Measurements from ENCODE around the gene OR52W1.
A peak's percentile ranks its signal among the peaks of the same experiment; 100 is the strongest.

Gene OR52W1

GRCh38 chr11:6203327-6203726 lies 4.3 kb downstream of the OR52W1 start:
- TF ChIP-seq JUND (IDR thresholded peaks at IDR 0.05; ENCODE audit: low read depth) = no peak
- DNase-seq (ENCODE audit: low read depth in 1 of 2, low spot score in 1 of 2) = no peak
- in situ Hi-C loops (cut with HindIII; ENCODE audit: low pct_unique_long_range_greater_than_20kb, low sequenced_read_pairs) = no loop called here

GRCh38 chr11:6204706-6205105 lies 5.7 kb downstream of the OR52W1 start:
- in situ Hi-C loops (cut with HindIII; ENCODE audit: low pct_unique_long_range_greater_than_20kb, low sequenced_read_pairs) = no loop called here
- TF ChIP-seq JUND (IDR thresholded peaks at IDR 0.05; ENCODE audit: low read depth) = no peak
- no peak for DNase-seq (ENCODE audit: low read depth in 1 of 2, low spot score in 1 of 2)

DNA sequence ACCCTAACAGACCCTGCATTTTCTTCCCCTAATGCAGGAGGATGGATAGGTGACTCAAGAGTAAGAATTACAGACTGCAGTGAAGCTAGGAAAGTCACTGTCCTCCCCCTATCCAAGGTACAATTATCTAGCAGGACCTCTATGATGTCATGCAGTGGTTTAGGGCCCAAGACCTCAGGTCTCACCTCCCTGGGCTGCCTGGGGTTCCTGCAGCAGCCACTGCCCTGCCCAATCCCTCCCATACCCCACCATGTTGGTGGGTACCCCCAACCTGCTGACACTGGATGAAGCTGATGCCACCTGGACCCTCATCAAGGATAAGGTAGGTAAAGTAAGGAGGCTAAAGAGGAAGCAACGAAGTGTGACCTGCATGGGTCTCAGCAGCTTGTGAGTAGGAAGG lies 6.3 kb downstream of the OR52W1 start, which contains the start of gene C11orf42:
Gene C11orf42 (plus strand): TSS at position 192 of the 400 bp plus-strand sequence. CDS start 59 bp downstream, at position 251.
- no peak for TF ChIP-seq JUND (IDR thresholded peaks at IDR 0.05; ENCODE audit: low read depth)
- no peak for DNase-seq (ENCODE audit: low read depth in 1 of 2, low spot score in 1 of 2)
- in situ Hi-C loops (cut with HindIII; ENCODE audit: low pct_unique_long_range_greater_than_20kb, low sequenced_read_pairs) = no loop called here

DNA sequence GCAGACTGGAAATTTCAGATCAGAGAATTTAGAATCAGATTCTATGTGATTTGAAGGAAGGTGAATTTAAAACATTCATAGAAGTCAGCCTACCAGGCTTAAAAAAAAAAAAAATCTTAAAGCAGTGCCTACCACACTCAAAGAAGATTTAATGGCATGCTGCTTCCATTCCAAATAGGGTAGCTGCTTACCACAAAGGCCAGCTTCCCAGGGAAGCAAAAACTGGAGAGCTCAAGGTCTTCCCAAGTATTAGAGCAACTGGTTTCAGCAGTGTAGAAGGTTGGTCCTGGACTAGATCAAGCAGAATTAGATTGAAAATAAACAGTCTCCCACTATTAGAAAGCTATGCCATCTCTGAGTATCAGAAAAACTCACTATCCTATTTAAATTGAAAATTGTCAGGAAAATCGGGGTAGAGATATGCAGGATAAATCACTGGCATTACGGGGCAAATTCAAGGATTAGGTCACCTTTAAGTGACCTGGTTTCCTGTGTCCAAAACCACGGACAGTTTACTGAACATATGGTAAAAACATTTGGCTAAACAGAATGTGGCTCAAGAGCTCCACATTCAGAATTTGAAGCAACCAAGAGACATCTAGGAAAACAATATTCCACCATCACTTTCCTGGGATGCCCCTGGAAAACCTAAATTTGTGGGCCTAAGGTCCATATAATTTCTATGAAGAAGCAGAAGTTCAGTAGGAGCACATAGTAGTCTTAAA lies 7.6 kb downstream of the OR52W1 start:
- DNase-seq (ENCODE audit: low read depth in 1 of 2, low spot score in 1 of 2) = no peak
- in situ Hi-C loops (cut with HindIII; ENCODE audit: low pct_unique_long_range_greater_than_20kb, low sequenced_read_pairs) = no loop called here
- no peak for TF ChIP-seq JUND (IDR thresholded peaks at IDR 0.05; ENCODE audit: low read depth)

GRCh38 chr11:6209801-6210200 lies 10.8 kb downstream of the OR52W1 start:
- no peak for DNase-seq (ENCODE audit: low read depth in 1 of 2, low spot score in 1 of 2)
- in situ Hi-C loops (cut with HindIII; ENCODE audit: low pct_unique_long_range_greater_than_20kb, low sequenced_read_pairs) = no loop called here
- no peak for TF ChIP-seq JUND (IDR thresholded peaks at IDR 0.05; ENCODE audit: low read depth)

DNA sequence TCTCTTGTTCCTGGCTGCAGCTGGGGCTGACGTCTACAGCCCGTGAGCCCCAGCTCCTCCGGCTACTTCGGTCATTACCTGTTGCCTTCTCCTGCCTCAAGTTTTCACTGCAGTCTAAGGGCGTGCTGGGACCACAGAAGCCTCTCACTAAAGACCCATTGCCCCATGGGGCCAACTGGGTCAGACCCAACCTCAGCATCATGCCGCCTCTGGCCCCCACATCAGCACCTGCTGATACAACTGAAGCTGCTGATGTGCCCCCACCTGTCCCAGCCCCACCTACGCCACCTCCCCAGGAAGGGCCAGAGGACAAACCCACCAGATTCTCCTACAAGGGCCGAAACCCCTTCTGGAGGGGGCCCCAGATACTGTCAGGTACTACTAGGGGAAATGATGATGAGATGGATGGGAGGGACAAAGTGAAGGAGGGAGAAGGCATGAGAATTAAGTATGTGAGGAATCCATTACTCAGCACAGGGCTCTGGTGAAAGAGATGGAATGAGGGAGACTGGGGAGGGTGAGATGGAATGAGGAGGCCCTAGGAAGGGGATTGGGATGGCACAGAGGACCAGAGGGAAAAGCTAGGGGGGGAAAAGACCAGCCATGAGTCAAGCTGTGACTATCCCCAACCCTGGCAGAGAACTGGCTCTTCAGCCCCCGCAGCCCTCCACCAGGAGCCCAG lies 11.4 kb downstream of the OR52W1 start:
- no peak for DNase-seq (ENCODE audit: low read depth in 1 of 2, low spot score in 1 of 2)
- no peak for TF ChIP-seq JUND (IDR thresholded peaks at IDR 0.05; ENCODE audit: low read depth)
- in situ Hi-C loops (cut with HindIII; ENCODE audit: low pct_unique_long_range_greater_than_20kb, low sequenced_read_pairs) = no loop called here

DNA sequence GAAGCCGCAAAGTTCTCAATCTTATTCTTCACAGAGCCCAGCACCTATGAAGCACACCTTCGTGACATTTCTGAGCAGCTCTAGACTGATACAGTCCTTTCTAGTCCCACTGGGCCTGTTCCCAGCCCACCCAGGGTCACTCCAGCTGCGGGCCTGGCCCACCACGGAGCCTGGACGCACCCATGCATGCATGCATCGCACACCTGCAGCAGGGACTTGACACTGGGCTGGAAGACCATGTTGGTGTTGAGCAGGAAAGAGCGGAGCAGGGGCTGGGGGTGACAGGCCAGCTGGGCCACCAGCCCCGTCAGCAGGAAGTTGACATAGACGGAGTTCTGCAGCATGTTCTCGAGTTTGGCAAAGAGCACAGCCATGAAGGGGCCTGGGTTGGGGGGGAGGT lies 15.5 kb downstream of the OR52W1 start:
- DNase-seq (ENCODE audit: low read depth in 1 of 2, low spot score in 1 of 2) = no peak
- TF ChIP-seq JUND (IDR thresholded peaks at IDR 0.05; ENCODE audit: low read depth) = no peak
- in situ Hi-C loops (cut with HindIII; ENCODE audit: low pct_unique_long_range_greater_than_20kb, low sequenced_read_pairs) = no loop called here

GRCh38 chr11:6216501-6216900 lies 17.5 kb downstream of the OR52W1 start:
- DNase-seq (ENCODE audit: low read depth in 1 of 2, low spot score in 1 of 2) = peak in 1 of 2 experiments; percentile 2
- in situ Hi-C loops (cut with HindIII; ENCODE audit: low pct_unique_long_range_greater_than_20kb, low sequenced_read_pairs) = no loop called here

GRCh38 chr11:6217722-6218121 lies 18.7 kb downstream of the OR52W1 start:
- DNase-seq (ENCODE audit: low read depth in 1 of 2, low spot score in 1 of 2) = no peak
- TF ChIP-seq JUND (IDR thresholded peaks at IDR 0.05; ENCODE audit: low read depth) = no peak
- in situ Hi-C loops (cut with HindIII; ENCODE audit: low pct_unique_long_range_greater_than_20kb, low sequenced_read_pairs) = no loop called here

More at GRCh38 chr11:6216501-6216900, 17.5 kb downstream of the OR52W1 start:
- TF ChIP-seq JUND (IDR thresholded peaks at IDR 0.05; ENCODE audit: low read depth) = no peak

DNA sequence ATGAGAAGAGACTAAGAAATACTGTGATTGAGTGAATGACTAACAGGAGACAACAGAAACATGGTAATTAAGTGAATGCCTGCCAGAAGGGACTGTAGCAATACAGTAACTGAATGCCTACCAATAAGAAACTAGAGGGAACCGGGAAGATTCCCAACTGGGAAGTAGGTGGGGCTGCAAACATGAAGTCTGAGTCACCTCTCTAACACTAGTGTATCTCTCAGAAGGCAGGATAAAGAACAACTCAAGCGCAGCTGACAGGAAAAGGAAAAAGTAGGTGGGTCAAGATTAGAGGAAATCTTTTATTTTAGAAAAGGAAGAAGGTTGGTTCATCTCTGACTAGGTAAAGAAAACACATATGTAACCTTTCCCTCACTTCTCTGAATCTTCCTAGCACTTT lies 20.3 kb downstream of the OR52W1 start:
- no peak for DNase-seq (ENCODE audit: low read depth in 1 of 2, low spot score in 1 of 2)
- in situ Hi-C loops (cut with HindIII; ENCODE audit: low pct_unique_long_range_greater_than_20kb, low sequenced_read_pairs) = no loop called here
- TF ChIP-seq JUND (IDR thresholded peaks at IDR 0.05; ENCODE audit: low read depth) = no peak

DNA sequence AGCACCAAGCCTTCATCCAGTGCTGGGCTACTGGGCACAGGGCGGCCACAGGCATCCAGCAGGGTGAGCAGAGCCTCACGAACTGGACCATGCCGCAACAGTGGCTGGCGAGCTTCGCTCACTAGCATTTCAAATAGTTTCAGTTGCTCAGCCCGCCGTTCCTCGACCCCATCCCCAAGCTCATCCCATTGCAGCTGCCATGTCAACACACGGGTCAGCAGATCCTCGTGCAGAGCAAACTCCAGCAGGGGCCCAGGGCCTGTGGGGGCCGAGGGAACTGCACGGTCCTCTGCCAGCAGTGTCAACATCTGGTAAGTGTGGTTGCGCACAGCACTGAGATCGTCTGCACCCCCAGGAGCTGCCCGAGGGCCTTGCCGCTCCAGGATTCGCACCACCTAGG lies 24.8 kb downstream of the OR52W1 start:
- TF ChIP-seq JUND (IDR thresholded peaks at IDR 0.05; ENCODE audit: low read depth) = no peak
- in situ Hi-C loops (cut with HindIII; ENCODE audit: low pct_unique_long_range_greater_than_20kb, low sequenced_read_pairs) = no loop called here

DNA sequence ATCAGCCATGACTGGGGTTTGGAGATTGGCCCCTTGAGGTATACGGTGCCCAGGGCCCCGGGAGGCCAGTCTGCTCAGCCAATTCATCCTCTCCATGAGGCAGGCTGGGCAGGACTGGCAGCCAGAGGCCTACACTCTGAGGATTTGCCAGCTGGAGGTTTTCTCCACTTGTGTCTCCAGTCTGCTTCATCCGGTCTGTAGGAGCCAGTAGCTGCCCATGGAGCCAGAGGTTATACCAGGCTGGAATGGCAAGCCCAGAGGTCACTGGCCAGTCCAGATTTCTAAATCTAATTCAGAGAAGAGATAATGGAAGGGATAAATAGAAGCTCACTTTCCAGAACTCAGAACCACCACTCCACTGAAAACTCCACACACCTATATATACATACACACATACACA lies 25.4 kb downstream of the OR52W1 start:
- in situ Hi-C loops (cut with HindIII; ENCODE audit: low pct_unique_long_range_greater_than_20kb, low sequenced_read_pairs) = no loop called here
- DNase-seq (ENCODE audit: low read depth in 1 of 2, low spot score in 1 of 2) = no peak
- TF ChIP-seq JUND (IDR thresholded peaks at IDR 0.05; ENCODE audit: low read depth) = no peak

More for the DNA sequence above, 24.8 kb downstream of the OR52W1 start:
- no peak for DNase-seq (ENCODE audit: low read depth in 1 of 2, low spot score in 1 of 2)

DNA sequence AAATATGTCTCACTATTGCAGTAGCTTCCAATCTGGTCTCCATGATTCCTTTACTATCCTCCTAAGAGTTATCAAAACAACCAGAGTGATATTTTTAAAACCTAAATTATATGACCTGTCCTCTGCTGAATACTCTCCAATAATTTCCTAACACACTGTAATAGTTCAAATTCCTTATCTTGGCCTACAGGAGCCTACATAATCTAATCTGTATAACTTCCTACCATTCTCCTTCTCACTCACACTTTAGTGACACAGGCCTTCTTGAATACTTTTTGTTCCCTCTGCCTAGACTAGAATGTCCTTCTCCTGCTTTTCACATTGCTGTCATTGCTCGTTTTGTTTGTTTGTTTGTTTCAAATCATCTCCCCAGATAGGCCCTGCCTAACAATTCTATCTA lies 26.0 kb downstream of the OR52W1 start:
- no peak for TF ChIP-seq JUND (IDR thresholded peaks at IDR 0.05; ENCODE audit: low read depth)
- no peak for DNase-seq (ENCODE audit: low read depth in 1 of 2, low spot score in 1 of 2)
- in situ Hi-C loops (cut with HindIII; ENCODE audit: low pct_unique_long_range_greater_than_20kb, low sequenced_read_pairs) = no loop called here

All from T47D (cell line).